Liver (tissue), 9 donors: ENCODE data around the gene ATP10A. TPM values are rescaled to one million over a fixed set of nuclear protein-coding genes. Genes with fewer than 3 reads are reported as not detected.

Experiments used
- DNase-seq: peaks from one replicate; pipeline ENCODE4 v3.0.0-alpha.2; 2017; ENCODE audit warnings: low spot score
- H3K27ac ChIP-seq, 2 donors: one replicate each; pipeline ENCODE4 v1.7.0; 2013; ENCODE audit warnings: inconsistent platforms in 2 of 2, low read length in 2 of 2, control low read depth in 1 of 2, low read depth in 1 of 2, mild to moderate bottlenecking in 1 of 2
- H3K27me3 ChIP-seq, 4 donors: one replicate each; pipeline versions ENCODE4 v1.6.1 to v1.7.0; 2013; ENCODE audit warnings: low read length in 3 of 4, inconsistent platforms in 1 of 4, mild to moderate bottlenecking in 1 of 4, moderate library complexity in 1 of 4; ENCODE audit not compliant: control insufficient read depth in 4 of 4, insufficient read depth in 4 of 4
- H3K36me3 ChIP-seq, 4 donors: one replicate each; pipeline versions ENCODE4 v1.6.1 to v1.7.0; 2013; ENCODE audit warnings: low read length in 3 of 4, mild to moderate bottlenecking in 3 of 4, low read depth in 1 of 4, moderate library complexity in 1 of 4; ENCODE audit not compliant: control insufficient read depth in 4 of 4, insufficient read depth in 3 of 4
- H3K4me1 ChIP-seq, 4 donors: one replicate each; pipeline versions ENCODE4 v1.6.1 to v1.7.0; 2013; ENCODE audit warnings: low read length in 3 of 4, mild to moderate bottlenecking in 3 of 4, moderate library complexity in 1 of 4; ENCODE audit not compliant: control insufficient read depth in 4 of 4, insufficient read depth in 4 of 4
- H3K4me3 ChIP-seq, 3 donors: one replicate each; pipeline versions ENCODE4 v1.6.1 to v1.7.0; 2013; ENCODE audit warnings: low read length in 3 of 3, control low read depth in 1 of 3, low read depth in 1 of 3, mild to moderate bottlenecking in 1 of 3
- H3K9ac ChIP-seq, 2 donors: one replicate each; pipeline ENCODE4 v1.7.0; 2013; ENCODE audit warnings: low read length in 2 of 2, mild to moderate bottlenecking in 2 of 2, moderate library complexity in 2 of 2, control low read depth in 1 of 2, low read depth in 1 of 2
- H3K9me3 ChIP-seq, 4 donors: one replicate each; pipeline versions ENCODE4 v1.6.1 to v1.7.0; 2013; ENCODE audit warnings: low read length in 3 of 4; ENCODE audit not compliant: control insufficient read depth in 4 of 4
- EGR1 ChIP-seq, 2 donors: IDR thresholded peaks; 2 replicates each; pipeline ENCODE4 v1.6.1; 2016 to 2018; ENCODE audit warnings: antibody characterized with exemption in 2 of 2, low read depth in 2 of 2
- FOXA1 ChIP-seq: IDR thresholded peaks from 2 replicates; pipeline ENCODE4 v1.6.1; 2016; ENCODE audit warnings: antibody characterized with exemption
- FOXA2 ChIP-seq: IDR thresholded peaks from 2 replicates; pipeline ENCODE4 v1.6.1; 2016; ENCODE audit warnings: antibody characterized with exemption
- GABPA ChIP-seq, 2 donors: IDR thresholded peaks in 1 of 2; conservative IDR thresholded peaks in 1 of 2; 2 replicates each; pipeline ENCODE4 v1.6.1; 2016; ENCODE audit warnings: antibody characterized with exemption in 2 of 2, mild to moderate bottlenecking in 1 of 2, moderate library complexity in 1 of 2
- HNF4A ChIP-seq, 2 donors: conservative IDR thresholded peaks; 2 replicates each; pipeline ENCODE4 v1.6.1; 2016; ENCODE audit warnings: antibody characterized with exemption in 2 of 2, mild to moderate bottlenecking in 2 of 2
- HNF4G ChIP-seq: IDR thresholded peaks from 2 replicates; pipeline ENCODE4 v1.6.1; 2016; ENCODE audit warnings: antibody characterized with exemption
- JUND ChIP-seq, 2 donors: IDR thresholded peaks; 2 replicates each; pipeline ENCODE4 v1.6.1; 2016; ENCODE audit warnings: antibody characterized with exemption in 2 of 2
- NR2F2 ChIP-seq: IDR thresholded peaks from 2 replicates; pipeline ENCODE4 v1.6.1; 2016; ENCODE audit warnings: antibody characterized with exemption
- RAD21 ChIP-seq, 2 donors: IDR thresholded peaks; 2 replicates each; pipeline ENCODE4 v1.6.1; 2016; ENCODE audit warnings: antibody characterized with exemption in 2 of 2, mild to moderate bottlenecking in 2 of 2
- RXRA ChIP-seq, 2 donors: IDR thresholded peaks; 2 replicates each; pipeline ENCODE4 v1.6.1; 2017 to 2018; ENCODE audit warnings: antibody characterized with exemption in 2 of 2, mild to moderate bottlenecking in 1 of 2
- SP1 ChIP-seq: IDR thresholded peaks from 2 replicates; pipeline ENCODE4 v1.6.1; 2018; ENCODE audit warnings: antibody characterized with exemption, mild to moderate bottlenecking
- TAF1 ChIP-seq: conservative IDR thresholded peaks from 2 replicates; pipeline ENCODE4 v1.6.1; 2016; ENCODE audit warnings: antibody characterized with exemption, mild to moderate bottlenecking
- YY1 ChIP-seq: IDR thresholded peaks from 2 replicates; pipeline ENCODE4 v1.6.1; 2016; ENCODE audit warnings: antibody characterized with exemption, mild to moderate bottlenecking
- ZBTB33 ChIP-seq: IDR thresholded peaks from 2 replicates; pipeline ENCODE4 v1.6.1; 2016; ENCODE audit warnings: antibody characterized with exemption
- WGBS: extraction: QIAGEN DNeasy Blood & Tissue Kit; methylation state at CpG from one replicate; pipeline ENCODE4 v1.1.7; 2013; 5-methylcytosine and 5-hydroxymethylcytosine counted together
- polyA plus RNA-seq, 2 donors: library from polyadenylated mRNA; stranded (reverse) in 1 of 2; unstranded in 1 of 2; fragments of 200-250 nt in 1 of 2; fragments of >200 nt in 1 of 2; fragmentation: Nextera tagmentation in 1 of 2; extraction: Ambion mirVana in 1 of 2; gene quantifications; one replicate each; pipeline versions ENCODE4 v1.2.1 to v1.2.3, GENCODE V29; 2013 to 2015
- total RNA-seq, 2 donors: library from RNA; depleted of rRNA; stranded (reverse); fragments of >200 nt; gene quantifications; one replicate each; pipeline ENCODE4 v1.2.3, GENCODE V29; 2014
- TF ChIP-seq, protein P1 (sequence below): IDR thresholded peaks from 2 replicates; pipeline ENCODE4 v1.6.1; 2016; ENCODE audit warnings: antibody characterized with exemption
- TF ChIP-seq, protein P2 (sequence below): IDR thresholded peaks from 2 replicates; pipeline ENCODE4 v1.6.1; 2016; ENCODE audit warnings: antibody characterized with exemption, mild to moderate bottlenecking
- TF ChIP-seq, protein P3 (sequence below): fragments of 150-350 bp; IDR thresholded peaks from 2 replicates; pipeline ENCODE4 v1.5.1; 2017; ENCODE audit warnings: improper control_type of control experiment, low read depth, low read length; ENCODE audit not compliant: missing input control
- TF ChIP-seq, protein P4 (sequence below): IDR thresholded peaks from 2 replicates; pipeline ENCODE4 v1.6.1; 2016; ENCODE audit warnings: antibody characterized with exemption
- donor health status: healthy.
- donor health status: healthy.
- donor health status: healthy.
- donor health status: healthy.
- donor health status: healthy.

The ATP10A gene
- total and polyA plus RNA-seq, 4 donors: 0.22 to 1.8 (median 0.39) TPM

- no peaks in the 10 kb centered on the region for H3K36me3 ChIP-seq
- no peaks in the 10 kb centered on the region for H3K9me3 ChIP-seq
- H3K4me3 ChIP-seq: no peak overlapping the region
- no peak overlapping the region for H3K9ac ChIP-seq
- 73% methylated on average over 3 of the region's 3 CpGs for WGBS
- no peak for DNase-seq
- TF ChIP-seq, protein P1, sequence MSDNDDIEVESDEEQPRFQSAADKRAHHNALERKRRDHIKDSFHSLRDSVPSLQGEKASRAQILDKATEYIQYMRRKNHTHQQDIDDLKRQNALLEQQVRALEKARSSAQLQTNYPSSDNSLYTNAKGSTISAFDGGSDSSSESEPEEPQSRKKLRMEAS: no peak
- TF ChIP-seq ZBTB33: no peak
- no peak for TF ChIP-seq HNF4G
- TF ChIP-seq HNF4A (conservative IDR thresholded peaks at IDR 0.05): no peak
- TF ChIP-seq FOXA2: no peak
- no peak for TF ChIP-seq GABPA (IDR thresholded peaks at IDR 0.05 in 1 of 2, conservative IDR thresholded peaks at IDR 0.05 in 1 of 2)
- TF ChIP-seq TAF1: no peak
- TF ChIP-seq, protein P2, sequence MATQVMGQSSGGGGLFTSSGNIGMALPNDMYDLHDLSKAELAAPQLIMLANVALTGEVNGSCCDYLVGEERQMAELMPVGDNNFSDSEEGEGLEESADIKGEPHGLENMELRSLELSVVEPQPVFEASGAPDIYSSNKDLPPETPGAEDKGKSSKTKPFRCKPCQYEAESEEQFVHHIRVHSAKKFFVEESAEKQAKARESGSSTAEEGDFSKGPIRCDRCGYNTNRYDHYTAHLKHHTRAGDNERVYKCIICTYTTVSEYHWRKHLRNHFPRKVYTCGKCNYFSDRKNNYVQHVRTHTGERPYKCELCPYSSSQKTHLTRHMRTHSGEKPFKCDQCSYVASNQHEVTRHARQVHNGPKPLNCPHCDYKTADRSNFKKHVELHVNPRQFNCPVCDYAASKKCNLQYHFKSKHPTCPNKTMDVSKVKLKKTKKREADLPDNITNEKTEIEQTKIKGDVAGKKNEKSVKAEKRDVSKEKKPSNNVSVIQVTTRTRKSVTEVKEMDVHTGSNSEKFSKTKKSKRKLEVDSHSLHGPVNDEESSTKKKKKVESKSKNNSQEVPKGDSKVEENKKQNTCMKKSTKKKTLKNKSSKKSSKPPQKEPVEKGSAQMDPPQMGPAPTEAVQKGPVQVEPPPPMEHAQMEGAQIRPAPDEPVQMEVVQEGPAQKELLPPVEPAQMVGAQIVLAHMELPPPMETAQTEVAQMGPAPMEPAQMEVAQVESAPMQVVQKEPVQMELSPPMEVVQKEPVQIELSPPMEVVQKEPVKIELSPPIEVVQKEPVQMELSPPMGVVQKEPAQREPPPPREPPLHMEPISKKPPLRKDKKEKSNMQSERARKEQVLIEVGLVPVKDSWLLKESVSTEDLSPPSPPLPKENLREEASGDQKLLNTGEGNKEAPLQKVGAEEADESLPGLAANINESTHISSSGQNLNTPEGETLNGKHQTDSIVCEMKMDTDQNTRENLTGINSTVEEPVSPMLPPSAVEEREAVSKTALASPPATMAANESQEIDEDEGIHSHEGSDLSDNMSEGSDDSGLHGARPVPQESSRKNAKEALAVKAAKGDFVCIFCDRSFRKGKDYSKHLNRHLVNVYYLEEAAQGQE: no peak
- TF ChIP-seq EGR1 (IDR thresholded peaks at IDR 0.05; ENCODE audit: low read depth in 2 of 2): no peak
- TF ChIP-seq JUND (IDR thresholded peaks at IDR 0.05): no peak
- no peak for TF ChIP-seq FOXA1
- no peak for TF ChIP-seq RAD21 (IDR thresholded peaks at IDR 0.05)
- no peak for TF ChIP-seq NR2F2
- TF ChIP-seq, protein P3, sequence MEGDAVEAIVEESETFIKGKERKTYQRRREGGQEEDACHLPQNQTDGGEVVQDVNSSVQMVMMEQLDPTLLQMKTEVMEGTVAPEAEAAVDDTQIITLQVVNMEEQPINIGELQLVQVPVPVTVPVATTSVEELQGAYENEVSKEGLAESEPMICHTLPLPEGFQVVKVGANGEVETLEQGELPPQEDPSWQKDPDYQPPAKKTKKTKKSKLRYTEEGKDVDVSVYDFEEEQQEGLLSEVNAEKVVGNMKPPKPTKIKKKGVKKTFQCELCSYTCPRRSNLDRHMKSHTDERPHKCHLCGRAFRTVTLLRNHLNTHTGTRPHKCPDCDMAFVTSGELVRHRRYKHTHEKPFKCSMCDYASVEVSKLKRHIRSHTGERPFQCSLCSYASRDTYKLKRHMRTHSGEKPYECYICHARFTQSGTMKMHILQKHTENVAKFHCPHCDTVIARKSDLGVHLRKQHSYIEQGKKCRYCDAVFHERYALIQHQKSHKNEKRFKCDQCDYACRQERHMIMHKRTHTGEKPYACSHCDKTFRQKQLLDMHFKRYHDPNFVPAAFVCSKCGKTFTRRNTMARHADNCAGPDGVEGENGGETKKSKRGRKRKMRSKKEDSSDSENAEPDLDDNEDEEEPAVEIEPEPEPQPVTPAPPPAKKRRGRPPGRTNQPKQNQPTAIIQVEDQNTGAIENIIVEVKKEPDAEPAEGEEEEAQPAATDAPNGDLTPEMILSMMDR: no peak
- no peak for TF ChIP-seq SP1
- no peak for TF ChIP-seq YY1
- no peak for TF ChIP-seq RXRA (IDR thresholded peaks at IDR 0.05)
- TF ChIP-seq, protein P4, sequence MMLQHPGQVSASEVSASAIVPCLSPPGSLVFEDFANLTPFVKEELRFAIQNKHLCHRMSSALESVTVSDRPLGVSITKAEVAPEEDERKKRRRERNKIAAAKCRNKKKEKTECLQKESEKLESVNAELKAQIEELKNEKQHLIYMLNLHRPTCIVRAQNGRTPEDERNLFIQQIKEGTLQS: no peak
- peaks cover 0 to 4% (median 0%) of the 10 kb centered on the region in 4 donors for H3K27me3 ChIP-seq
- no peak overlapping the region for H3K27ac ChIP-seq
- no peaks in the 10 kb centered on the region for H3K4me1 ChIP-seq
Measured at GRCh38 chr15:25714538-25714840, 148.6 kb downstream of the ATP10A start.
